Measurements from ENCODE around the gene KLHL5.

GRCh38 chr4:39032218-39033085, 29.6 kb upstream of the KLHL5 start, which contains the start of gene TMEM156:
- TF ChIP-seq EZH2 (IDR thresholded peaks at IDR 0.05; ENCODE audit: borderline replicate concordance, insufficient read depth, low read length, poor library complexity, severe bottlenecking) (no peak), POLR2AphosphoS5 (IDR thresholded peaks at IDR 0.05) (no peak)

Measured in neural cell (in vitro differentiated cells).